HG03025 (cell line): ENCODE results near the gene XRN2.

Experiments
- ATAC-seq: cut with Tn5 transposase; IDR thresholded peaks from one replicate; pipeline ENCODE4 v1.9.1; 2021; ENCODE audit warnings: mild to moderate bottlenecking, moderate library complexity; ENCODE audit not compliant: unreplicated experiment, low FRiP score

The XRN2 gene

GRCh38 chr20:21303061-21303871 lies at the start of gene XRN2:
Gene XRN2, plus strand, starts transcription at chr20:21303331. Its CDS starts 68 bp downstream, at chr20:21303399.
- peak; percentile 90 for ATAC-seq

- no peak for ATAC-seq
These were observed 45.9 kb upstream of the XRN2 start for GRCh38 chr20:21257192-21257591.

GRCh38 chr20:21258411-21258810 lies 44.7 kb upstream of the XRN2 start:
- no peak for ATAC-seq

GRCh38 chr20:21259346-21259745 lies 43.8 kb upstream of the XRN2 start:
- ATAC-seq = no peak

- no peak for ATAC-seq
These were observed 40.3 kb upstream of the XRN2 start for GRCh38 chr20:21262812-21263211.

GRCh38 chr20:21265261-21266190 lies 37.6 kb upstream of the XRN2 start:
- ATAC-seq = no peak

- ATAC-seq = no peak
These were observed 37.0 kb upstream of the XRN2 start for GRCh38 chr20:21266191-21266536.

- no peak for ATAC-seq
These were observed 33.4 kb upstream of the XRN2 start for GRCh38 chr20:21269772-21270171.

- no peak for ATAC-seq
These were observed 32.3 kb upstream of the XRN2 start for GRCh38 chr20:21270806-21271205.

- ATAC-seq = peak; percentile 52
These were observed 30.9 kb upstream of the XRN2 start for GRCh38 chr20:21272279-21272678.

- ATAC-seq = peak; percentile 75
These were observed 30.5 kb upstream of the XRN2 start for GRCh38 chr20:21272679-21273078.

GRCh38 chr20:21273755-21274386 lies 29.3 kb upstream of the XRN2 start:
- no peak for ATAC-seq

- ATAC-seq = no peak
These were observed 24.3 kb upstream of the XRN2 start for GRCh38 chr20:21278829-21279228.

GRCh38 chr20:21279706-21280521 lies 23.2 kb upstream of the XRN2 start:
- ATAC-seq = no peak

- peak; percentile 69 for ATAC-seq
These were observed 22.6 kb upstream of the XRN2 start for GRCh38 chr20:21280522-21281016.

GRCh38 chr20:21286775-21287174 lies 16.4 kb upstream of the XRN2 start:
- no peak for ATAC-seq

- no peak for ATAC-seq
These were observed 14.4 kb upstream of the XRN2 start for GRCh38 chr20:21288587-21289370.

GRCh38 chr20:21289651-21290050 lies 13.5 kb upstream of the XRN2 start:
- ATAC-seq = no peak

GRCh38 chr20:21291026-21291425 lies 12.1 kb upstream of the XRN2 start:
- no peak for ATAC-seq
